A673 (cell line): ENCODE data around the gene AQP3. TPM values are rescaled to one million over a fixed set of nuclear protein-coding genes. Genes with fewer than 3 reads are reported as not detected.

Experiments
- BruUV-seq: library from RNA; stranded (reverse); fragments of 400-500 nt; replicated peaks from 2 replicates; lab custom pipeline; 2021; lab: Mats Ljungman, UMichigan
- CTCF ChIA-PET: fragments of 300-600 bp; sonication (Branson Sonifier 250); formaldehyde crosslinking; loops from one replicate; lab custom pipeline; 2022; ENCODE audit warnings: antibody characterized with exemption; lab: Charles Lee
- POLR2A ChIA-PET: fragments of 300-600 bp; sonication (Branson Sonifier 250); formaldehyde crosslinking; loops from one replicate; lab custom pipeline; 2022; ENCODE audit warnings: antibody characterized with exemption; ENCODE audit not compliant: low non-redundant PET; lab: Charles Lee
- DNase-seq: peaks from one replicate; pipeline ENCODE4 v3.0.0-alpha.2; 2015; ENCODE audit warnings: low spot score
- H3K27ac ChIP-seq: fragments of 200-600 bp; sonication (generic); 2 replicates; pipeline ENCODE4 v1.5.1; 2016; ENCODE audit warnings: mixed run types, low read depth, mild to moderate bottlenecking, mixed read lengths, antibody characterized with exemption, low read length; ENCODE audit not compliant: poor library complexity, severe bottlenecking
- H3K27me3 ChIP-seq: fragments of 200-600 bp; sonication (generic); replicated peaks from 2 replicates; pipeline ENCODE4 v1.6.1; 2017; ENCODE audit warnings: mixed run types, low read depth, mild to moderate bottlenecking, mixed read lengths, antibody characterized with exemption, low read length; ENCODE audit not compliant: insufficient read depth, poor library complexity
- H3K36me3 ChIP-seq: fragments of 200-600 bp; sonication (generic); 2 replicates; pipeline ENCODE4 v1.6.1; 2016; ENCODE audit warnings: mixed run types, mild to moderate bottlenecking, mixed read lengths, antibody characterized with exemption, low read length; ENCODE audit not compliant: insufficient read depth, poor library complexity, severe bottlenecking
- H3K4me1 ChIP-seq: fragments of 200-600 bp; sonication (generic); 2 replicates; pipeline ENCODE4 v1.6.1; 2017; ENCODE audit warnings: mixed run types, mild to moderate bottlenecking, mixed read lengths, antibody characterized with exemption, low read length; ENCODE audit not compliant: insufficient read depth, poor library complexity, severe bottlenecking
- H3K4me3 ChIP-seq: fragments of 200-600 bp; sonication (generic); 2 replicates; pipeline ENCODE4 v1.5.1; 2016; ENCODE audit warnings: low read depth, mixed run types, mild to moderate bottlenecking, mixed read lengths, low read length; ENCODE audit not compliant: poor library complexity, severe bottlenecking
- H3K9me3 ChIP-seq: fragments of 200-600 bp; sonication (generic); 2 replicates; pipeline ENCODE4 v1.6.1; 2016; ENCODE audit warnings: mixed run types, low read depth, mild to moderate bottlenecking, mixed read lengths, antibody characterized with exemption, low read length; ENCODE audit not compliant: poor library complexity, severe bottlenecking
- EZH2 ChIP-seq: fragments of 200-600 bp; sonication (generic); IDR thresholded peaks from 2 replicates; pipeline ENCODE4 v1.6.1; 2017; ENCODE audit warnings: borderline replicate concordance, low read depth, mild to moderate bottlenecking, mixed read lengths, antibody characterized with exemption, low read length; ENCODE audit not compliant: poor library complexity, severe bottlenecking
- intact Hi-C: fragments of 100-400 bp; cut with micrococcal nuclease; formaldehyde crosslinking; loops from one replicate; pipeline ENCODE4 v1.10.0; 2022; ENCODE audit not compliant: unreplicated experiment
- total RNA-seq: library from RNA; stranded (reverse); gene quantifications from 2 replicates; pipeline ENCODE4 v1.2.3, GENCODE V29; 2021
- TF ChIP-seq, protein P1 (sequence below): fragments of 300-800, 200-600 bp; sonication (generic); conservative IDR thresholded peaks from 2 replicates; pipeline ENCODE4 v1.5.1; 2017; ENCODE audit warnings: low read depth, mild to moderate bottlenecking, antibody characterized with exemption, low read length, moderate library complexity, mixed read lengths

AQP3 gene
- total RNA-seq, 1 experiment from 2014 or later: 0.43 TPM

DNA sequence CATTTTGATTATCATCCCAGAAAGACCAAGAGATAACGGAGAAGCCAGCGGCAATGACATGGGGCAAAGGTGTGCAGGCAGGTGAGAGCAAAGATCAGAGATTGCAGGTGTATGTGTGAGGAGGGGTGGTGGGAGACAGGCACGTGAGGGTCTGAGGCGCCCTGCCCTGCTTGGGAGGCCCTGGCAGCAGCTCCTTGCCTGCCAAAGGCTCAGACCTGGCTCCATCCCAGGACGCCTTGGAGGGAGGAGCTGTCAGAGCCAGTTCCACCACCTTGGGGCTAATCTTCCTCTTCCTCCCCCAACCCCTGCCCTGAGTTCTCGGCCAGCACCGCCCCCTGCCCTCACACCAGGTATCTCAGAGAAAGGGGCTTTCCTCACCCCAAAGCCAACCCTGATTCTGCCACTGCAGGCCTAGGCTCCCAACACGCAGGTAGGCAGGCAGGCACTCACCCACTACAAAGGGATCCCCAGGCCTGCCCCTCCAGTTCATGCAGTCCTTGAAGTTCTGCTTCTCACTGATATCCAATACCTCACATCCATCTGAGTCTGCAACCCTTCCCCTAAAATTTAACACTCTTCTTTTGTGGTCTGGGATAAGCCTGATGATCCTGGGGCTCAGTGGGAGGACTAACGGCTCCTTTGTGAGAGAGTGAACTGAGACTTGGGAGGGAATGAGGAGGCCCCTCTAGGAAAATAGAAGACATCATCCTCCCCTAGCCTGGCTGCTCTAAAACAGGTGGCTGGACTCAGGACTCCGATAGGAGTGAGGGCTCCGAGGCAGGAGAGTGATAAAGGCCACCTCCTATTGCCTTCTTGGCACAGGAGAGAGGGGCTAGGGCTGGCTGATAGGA lies 1.8 kb downstream of the AQP3 start:
- CTCF ChIA-PET: interaction anchor here (2.2 kb wide), 1 partner anchor 21 kb away, joined by 6 read pairs; no protein-coding TSS in a partner anchor
- intact Hi-C loops: no loop called here
- BruUV-seq: no TSS peak
- no peak overlapping the region for H3K27ac ChIP-seq
- no peaks in the 10 kb centered on the region for H3K27me3 ChIP-seq
- POLR2A ChIA-PET: no interaction called here
- no peak overlapping the region for H3K4me3 ChIP-seq
- DNase-seq: no peak
- peaks cover 5% of the 10 kb centered on the region for H3K4me1 ChIP-seq
- no peaks in the 10 kb centered on the region for H3K36me3 ChIP-seq
- no peaks in the 10 kb centered on the region for H3K9me3 ChIP-seq
- TF ChIP-seq EZH2: no peak
- TF ChIP-seq, protein P1, sequence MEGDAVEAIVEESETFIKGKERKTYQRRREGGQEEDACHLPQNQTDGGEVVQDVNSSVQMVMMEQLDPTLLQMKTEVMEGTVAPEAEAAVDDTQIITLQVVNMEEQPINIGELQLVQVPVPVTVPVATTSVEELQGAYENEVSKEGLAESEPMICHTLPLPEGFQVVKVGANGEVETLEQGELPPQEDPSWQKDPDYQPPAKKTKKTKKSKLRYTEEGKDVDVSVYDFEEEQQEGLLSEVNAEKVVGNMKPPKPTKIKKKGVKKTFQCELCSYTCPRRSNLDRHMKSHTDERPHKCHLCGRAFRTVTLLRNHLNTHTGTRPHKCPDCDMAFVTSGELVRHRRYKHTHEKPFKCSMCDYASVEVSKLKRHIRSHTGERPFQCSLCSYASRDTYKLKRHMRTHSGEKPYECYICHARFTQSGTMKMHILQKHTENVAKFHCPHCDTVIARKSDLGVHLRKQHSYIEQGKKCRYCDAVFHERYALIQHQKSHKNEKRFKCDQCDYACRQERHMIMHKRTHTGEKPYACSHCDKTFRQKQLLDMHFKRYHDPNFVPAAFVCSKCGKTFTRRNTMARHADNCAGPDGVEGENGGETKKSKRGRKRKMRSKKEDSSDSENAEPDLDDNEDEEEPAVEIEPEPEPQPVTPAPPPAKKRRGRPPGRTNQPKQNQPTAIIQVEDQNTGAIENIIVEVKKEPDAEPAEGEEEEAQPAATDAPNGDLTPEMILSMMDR: no peak

DNA sequence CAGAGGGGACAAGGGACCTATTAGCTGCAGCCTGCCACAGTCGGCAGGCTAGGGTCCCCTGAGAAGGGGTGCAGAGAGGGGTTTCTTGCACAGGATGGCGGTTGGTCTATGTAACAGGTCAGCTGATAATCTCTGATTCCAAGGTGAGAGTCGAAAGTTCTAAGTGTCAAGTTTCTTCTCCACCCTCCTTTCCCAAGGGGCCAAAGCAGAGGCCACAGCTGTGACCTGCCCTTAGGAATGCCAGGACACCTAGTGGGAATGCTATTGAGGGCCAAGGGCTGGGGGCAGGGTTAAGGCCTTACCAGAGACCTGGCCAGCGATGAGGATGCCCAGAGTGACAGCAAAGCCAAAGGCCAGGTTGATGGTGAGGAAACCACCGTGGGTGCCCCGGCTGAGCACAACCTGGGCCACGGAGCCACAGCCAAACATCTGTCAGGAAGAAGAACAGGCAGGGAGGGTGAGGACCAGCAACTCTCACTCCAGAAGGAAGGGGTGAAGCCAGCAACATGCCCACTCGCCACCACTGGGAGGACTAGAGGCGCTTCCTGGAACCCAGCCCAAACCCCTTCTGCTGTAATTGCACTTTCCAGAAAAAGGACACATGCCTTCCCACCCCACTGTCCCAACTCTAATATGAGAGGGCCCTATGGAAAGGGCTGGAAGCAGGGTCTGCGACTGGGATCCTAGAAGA lies 3.8 kb downstream of the AQP3 start:
- Histone ChIP-seq H3K4me1 (peaks cover 5% of the 10 kb centered on the region), H3K4me3 (no peak overlapping the region), H3K27ac (no peak overlapping the region), H3K36me3 (no peaks in the 10 kb centered on the region), H3K9me3 (no peaks in the 10 kb centered on the region), H3K27me3 (no peaks in the 10 kb centered on the region)
- ChIA-PET CTCF (no interaction called here), POLR2A (no interaction called here)
- TF ChIP-seq, protein P1: no peak
- no peak for TF ChIP-seq EZH2
- BruUV-seq: no TSS peak
- no peak for DNase-seq
- intact Hi-C loops: no loop called here

DNA sequence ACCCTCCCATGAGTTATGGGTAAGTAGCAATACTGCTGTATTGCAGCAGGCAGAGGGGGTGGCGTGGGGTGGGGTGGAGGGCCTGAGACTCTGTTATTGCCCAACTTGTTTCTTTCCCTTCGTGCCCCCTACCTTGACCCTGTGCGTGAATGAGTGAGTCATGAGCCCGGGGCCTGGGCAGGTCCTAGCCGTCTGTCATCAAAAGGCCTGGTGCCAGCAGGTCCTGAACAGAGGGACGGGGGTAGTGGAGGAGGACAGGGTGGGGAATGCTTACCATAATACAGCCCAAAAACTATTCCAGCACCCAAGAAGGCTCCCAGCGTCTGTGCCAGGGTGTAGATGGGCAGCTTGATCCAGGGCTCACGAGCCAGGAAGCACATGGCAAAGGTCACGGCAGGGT lies 4.3 kb downstream of the AQP3 start:
- CTCF ChIA-PET: no interaction called here
- Histone ChIP-seq H3K36me3 (no peaks in the 10 kb centered on the region), H3K9me3 (no peaks in the 10 kb centered on the region), H3K27me3 (no peaks in the 10 kb centered on the region), H3K27ac (no peak overlapping the region), H3K4me3 (no peak overlapping the region), H3K4me1 (peaks cover 5% of the 10 kb centered on the region)
- intact Hi-C loops: no loop called here
- no peak for TF ChIP-seq EZH2
- TF ChIP-seq, protein P1: no peak
- no peak for DNase-seq
- BruUV-seq: no TSS peak
- POLR2A ChIA-PET: no interaction called here
